Islet precursor cell (in vitro differentiated cells): Measurements from ENCODE around the gene RPUSD1.
"Not testable (repeated sequence)": the region's sequence is repeated elsewhere in the genome, so short reads cannot be mapped to it uniquely, and the experiment has no call there.

Source experiments
- DNase-seq: peaks from one replicate; pipeline ENCODE4 v3.0.0-alpha.2; 2018

RPUSD1 gene

DNA sequence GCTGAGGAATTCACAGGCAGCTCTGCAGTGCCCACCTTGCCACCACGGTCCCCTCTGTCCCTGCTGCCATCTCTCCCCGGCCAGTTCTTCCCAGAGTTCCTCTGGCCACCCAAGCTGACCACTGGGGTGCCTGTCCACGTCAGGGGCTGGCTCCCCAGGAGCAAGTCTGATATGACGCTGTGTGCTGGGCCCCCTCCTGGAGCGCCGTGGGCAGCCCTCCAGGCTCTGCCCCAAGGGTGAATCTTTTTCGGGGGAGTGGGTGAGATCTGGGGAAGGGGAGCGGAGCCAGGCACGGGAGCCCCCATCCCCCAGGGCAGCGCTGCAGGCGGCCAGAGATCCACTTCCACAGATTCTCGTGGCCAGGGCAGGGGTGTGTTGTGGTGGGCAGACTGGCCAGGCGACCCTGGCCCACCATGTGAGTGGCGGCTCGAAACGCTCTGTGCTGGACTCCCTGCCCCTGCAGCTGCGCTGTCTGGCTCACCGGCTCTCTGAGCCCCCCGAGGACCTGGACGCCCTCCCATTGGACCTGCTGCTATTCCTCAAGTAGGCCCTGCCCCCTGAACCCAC, 23.9 kb downstream of the RPUSD1 start:
- DNase-seq, result no peak

DNA sequence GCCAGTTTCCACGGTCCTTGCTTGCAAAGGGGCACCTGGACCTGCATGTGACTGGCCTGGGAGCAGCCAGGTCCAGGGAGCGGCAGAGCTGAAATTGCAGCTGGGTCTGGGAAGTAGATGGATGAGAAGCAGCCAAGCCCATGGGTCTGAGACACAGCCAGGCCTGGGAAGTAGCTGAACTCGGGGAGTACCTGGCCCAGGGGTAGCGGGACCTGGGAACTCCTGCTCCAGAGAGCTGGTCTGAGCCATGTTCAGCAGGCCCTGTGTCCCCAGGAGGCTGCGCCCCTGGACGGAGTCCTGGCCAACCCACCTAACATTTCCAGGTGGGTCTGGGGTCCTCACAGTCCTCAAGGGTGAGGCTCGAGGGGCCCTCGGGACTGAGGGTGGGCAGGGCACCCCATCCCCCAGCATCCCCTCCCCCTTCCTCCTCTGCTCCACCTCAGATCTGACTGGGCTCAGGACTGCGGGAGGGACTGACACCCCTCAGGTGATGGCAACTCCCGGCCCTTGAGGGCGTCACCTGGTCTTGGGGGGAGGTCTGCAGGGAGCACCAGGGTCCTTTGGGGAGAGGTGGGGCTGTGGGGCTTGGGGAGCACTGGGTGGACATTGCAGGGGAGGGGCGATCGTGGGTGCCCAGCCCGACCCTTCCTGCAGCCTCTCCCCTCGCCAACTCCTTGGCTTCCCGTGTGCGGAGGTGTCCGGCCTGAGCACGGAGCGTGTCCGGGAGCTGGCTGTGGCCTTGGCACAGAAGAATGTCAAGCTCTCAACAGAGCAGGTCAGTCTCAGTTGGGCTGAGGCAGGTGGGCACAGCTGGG, 24.6 kb downstream of the RPUSD1 start:
- no peak for DNase-seq

DNA sequence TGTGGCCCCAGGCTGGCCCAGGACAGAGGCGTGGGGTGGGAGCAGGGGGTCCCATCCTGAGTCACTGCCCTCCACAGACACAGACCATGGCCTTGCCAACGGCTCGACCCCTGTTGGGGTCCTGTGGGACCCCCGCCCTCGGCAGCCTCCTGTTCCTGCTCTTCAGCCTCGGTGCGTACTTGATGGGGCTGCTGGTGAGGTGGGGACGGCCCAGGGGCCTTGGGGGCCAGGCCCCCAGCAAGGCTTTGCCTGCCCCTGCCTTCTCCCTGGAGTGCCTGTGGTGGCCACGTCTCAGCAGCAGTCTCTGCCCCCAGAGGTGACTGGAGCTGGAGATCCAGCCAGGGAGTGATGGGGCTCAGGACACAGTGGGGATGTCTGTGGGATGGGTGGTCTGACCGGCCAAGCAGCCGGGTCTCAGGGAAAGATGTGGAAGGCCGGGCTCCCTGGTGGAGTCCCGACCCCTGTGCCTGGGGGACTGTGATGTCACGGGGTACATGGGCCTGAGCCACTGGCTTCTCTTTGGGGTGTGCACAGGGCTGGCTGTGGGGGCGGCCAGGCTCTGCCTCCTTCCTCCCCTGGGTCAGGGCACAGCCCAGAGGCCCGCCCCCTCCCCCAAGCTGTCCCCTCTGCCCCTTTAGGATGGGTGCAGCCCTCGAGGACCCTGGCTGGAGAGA, 25.4 kb downstream of the RPUSD1 start:
- DNase-seq, result no peak

DNA sequence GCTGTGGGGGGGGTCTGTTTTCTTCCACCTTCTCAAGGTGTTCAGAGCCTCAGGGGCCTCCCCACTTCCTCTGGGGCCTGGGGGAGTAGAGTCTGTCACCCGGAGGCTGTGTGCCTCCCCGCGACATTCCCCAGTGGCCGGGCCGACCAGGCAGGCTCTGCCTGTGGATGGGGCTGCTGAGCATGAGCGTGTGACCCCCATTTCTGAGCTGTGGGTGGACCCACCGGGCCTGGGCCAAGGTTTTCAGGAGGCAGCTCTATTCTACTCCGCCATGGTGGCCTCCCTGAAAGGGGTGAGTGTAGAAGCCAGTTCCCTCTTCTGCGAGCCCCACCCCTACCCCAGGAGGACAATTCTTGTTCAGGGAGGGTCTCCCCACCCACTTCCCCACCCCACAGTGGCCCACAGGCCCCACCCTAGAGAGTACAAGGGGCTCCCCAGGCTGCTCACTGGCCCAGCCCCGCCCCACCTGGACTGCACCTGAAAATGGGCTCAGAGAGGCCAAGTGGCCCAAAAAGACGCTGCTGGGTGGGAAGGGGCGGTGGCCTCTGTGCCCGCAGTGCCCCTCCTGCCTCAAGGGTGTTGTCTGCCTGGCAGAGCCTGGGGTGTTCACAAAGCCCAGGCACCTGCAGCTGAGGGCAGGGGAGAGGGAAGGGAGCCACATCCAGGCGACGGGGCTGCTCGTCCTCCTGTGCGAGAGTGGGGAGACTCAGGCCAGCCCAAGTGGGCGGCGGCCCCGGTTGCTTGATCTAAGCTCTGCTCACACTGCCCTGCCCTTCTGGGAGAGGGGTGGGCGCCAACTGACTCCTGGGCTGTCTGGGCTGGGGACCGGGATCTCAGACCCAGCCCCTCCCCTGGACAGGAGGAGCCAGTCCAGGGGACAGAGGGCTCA, 26.3 kb downstream of the RPUSD1 start:
- DNase-seq, result no peak

DNA sequence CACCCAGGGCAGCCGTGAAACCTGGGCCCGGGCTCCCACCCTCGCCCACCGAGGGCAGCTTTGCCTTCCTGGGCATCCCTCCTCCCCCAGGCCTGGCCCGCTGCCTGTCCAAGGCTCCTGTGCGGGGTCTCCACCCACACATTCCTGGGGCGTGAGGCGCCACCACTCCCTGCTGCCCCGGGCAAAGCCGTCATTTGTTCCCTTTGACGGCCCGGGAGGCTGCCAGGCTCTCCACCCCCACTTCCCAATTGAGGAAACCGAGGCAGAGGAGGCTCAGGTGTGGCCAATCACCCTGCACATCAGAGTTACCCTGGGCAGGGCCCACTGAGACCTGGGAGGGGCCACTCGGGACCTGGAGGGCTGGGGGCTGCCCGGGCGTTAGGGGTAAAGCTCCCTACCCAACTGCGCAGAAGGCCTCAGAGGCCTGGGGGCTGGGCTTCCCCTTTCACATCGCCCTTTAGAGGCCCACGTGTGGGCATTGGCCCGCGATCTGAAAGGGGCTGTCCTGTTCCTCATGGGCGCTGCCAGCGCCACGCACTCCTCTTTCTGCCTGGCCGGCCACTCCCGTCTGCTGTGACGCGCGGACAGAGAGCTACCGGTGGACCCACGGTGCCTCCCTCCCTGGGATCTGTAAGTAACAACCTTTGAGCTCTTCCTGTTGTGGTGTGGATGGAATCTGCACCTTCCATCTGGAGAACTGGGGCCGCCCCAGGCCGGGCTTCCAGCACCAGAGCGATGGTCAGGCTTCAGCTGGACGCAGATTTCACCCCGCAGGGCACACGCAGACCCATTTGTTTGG, 27.4 kb downstream of the RPUSD1 start, which contains the start of gene MSLN:
Gene MSLN, plus strand, starts transcription at position 190 of the 799 bp plus-strand sequence. CDS start 1,947 bp downstream, outside the sequence.
- DNase-seq, result no peak

DNA sequence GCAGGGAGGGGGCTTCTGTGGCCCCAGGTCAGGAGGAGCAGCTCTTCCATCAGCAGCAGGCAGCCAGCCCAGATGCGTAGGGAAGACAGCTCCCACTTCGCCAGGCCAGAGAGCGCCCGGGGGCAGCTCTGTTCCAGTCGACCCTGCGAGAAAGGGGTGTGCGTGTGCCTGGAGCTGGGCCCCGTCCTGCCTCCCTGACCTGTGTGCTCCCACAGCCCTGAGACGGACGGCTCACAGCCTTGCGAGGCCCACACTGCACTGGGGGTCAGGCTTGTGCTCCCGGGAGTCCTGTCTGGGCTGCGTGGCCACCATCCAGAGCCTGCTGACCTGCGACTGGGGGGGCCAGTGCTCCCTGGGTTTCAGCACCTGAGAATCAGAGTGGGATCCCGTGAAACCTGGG, 28.1 kb downstream of the RPUSD1 start:
- no peak for DNase-seq

DNA sequence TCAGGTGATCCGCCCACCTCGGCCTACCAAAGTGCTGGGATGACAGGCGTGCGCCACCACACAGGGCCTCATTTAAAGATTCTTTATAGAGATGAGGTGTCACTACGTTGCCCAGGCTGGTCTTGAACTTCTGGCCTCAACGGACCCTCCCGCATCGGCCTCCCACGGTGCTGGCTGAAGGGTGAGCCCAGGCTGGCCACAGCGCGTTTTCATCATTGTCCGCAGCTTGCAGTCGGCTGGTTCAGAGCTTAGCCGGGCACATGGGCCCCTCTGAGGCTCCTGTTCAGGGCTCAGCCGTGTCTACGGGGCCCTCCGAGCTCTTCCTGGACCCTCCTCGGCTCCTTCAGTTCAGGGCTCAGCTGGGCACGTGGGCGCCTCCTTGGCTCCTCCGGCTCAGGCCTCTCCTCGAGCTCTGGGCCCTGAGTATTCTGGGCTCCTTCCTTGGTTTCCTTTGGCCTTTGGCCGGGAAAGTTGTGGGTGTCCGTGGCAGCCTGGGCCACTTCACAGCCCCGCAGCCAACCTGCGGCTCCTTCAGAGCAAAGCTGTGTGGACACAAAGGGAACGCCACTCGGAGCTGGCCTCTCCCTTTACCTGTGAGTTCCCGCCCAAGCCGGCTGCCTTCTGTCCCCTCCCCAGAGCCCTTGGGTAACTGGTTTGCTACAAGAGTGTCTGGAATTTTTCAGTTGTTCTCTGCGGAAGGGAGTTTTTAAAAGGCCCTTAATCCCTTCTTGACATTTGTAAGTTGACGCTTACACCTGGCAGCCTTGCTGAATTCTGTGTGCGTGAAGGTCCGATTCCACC, 28.9 kb downstream of the RPUSD1 start:
- DNase-seq, result peak; percentile 65

DNA sequence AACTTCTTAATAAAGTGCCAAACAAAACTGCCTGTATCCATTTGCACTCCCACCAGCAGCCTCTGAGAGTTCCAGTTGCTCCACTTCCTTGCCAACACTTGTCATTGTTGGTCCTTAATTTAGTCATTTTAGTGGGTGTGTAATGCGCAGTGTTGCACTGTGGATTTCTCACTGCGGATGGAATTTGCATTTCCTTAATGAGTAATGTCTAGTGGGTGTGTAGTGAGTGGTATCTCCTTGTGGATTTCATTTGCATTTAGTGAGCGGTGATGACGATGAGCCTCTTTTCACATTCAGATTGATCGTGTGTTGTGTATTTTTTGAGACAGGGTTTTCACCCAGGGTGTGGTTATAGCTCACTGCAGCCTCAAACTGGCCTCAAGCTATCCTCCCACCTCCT, 31.8 kb downstream of the RPUSD1 start:
- no peak for DNase-seq

DNA sequence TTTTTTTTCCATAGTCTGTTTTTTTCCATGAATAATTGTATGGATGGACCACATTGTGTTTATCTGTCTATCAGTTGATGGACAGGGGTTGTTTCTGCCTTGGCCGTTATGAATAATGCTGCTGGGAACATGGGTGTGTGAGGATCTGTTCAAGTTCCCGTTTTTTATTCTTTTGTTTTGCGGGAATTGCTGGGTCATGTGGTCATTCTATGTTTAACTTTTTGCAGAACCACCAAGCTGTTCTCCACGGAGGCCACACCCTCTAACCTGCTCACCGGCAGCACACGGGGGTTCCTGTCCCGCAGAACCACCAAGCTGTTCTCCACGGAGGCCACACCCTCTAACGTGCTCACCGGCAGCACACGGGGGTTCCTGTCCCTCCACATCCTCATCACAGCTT, 33.5 kb downstream of the RPUSD1 start:
- no peak for DNase-seq

DNA sequence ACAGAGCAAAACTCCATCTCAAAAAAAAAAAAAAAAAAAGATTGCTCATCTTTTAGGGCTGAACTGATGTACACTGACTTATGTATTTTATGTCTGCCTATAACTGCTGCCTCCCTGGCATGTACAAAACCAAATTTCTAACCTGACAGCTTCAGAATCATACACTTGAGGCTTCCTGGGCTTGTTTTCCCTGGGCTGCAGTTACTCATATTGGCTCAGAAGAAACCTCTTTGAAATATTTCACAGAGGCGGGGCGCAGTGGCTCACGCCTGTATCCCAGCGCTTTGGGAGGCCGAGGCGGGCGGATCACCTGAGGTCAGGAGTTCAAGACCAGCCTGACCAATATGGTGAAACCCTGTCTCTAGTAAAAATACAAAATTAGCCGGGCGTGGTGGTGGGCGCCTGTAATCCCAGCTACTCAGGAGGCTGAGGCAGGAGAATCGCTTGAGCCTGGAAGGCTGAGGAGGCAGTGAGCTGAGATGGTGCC, 34.0 kb downstream of the RPUSD1 start:
- DNase-seq, result not testable (repeated sequence)

DNA sequence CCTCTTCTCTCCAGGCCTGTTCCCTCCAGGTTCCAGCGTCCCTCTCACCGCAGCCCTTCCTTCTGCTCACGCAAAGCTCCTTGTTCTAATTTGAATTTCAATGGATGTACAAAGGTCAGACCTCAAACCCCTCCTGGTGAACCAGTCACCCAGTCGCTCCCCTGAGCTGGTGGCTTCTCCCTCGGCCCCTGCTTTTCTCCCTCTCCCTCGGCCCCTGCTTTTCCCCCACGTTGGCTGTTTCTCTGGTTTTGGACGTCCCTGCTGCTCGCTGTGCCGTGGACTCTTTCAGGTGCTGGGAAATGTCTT, 36.2 kb downstream of the RPUSD1 start:
- no peak for DNase-seq

DNA sequence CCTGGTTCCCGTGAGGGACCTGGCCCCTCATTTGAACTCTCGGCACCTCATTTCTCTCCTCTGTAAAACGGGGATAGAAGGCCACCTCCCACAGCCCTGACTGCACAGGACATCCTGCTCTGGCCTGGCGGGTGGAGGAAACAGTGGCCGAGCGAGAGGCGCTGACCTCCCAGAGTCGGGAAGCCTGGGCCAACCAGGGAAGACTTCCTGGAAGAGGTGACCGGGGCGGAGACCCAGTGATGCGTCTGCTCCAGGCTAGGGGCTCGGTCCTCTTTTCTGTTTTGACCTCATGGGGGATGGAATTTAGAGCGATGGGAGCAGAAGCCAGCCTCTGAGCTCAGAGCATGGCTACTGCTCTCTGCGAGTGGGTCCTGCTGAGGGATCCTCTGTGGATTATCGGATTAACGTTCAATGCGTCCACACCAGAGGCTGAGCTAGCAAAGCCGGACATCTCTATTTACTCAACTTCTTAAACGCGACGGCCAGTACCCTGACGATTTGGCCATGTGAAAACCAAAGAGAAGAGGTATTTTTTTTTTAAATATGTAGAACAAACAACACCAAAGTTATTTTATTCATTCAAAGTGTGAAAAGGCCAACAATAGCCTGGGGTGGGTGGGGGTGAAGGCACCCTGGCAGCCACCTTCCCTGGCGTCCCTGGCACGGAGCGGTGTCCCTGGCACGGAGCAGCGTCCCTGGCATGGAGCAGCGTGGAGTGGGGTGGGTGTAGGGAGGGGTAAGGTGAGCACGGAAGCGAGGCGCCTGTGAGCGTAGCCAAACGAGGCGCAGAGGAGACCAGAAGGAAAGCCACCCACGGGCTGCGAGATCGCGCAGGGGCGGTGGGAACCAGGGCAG, 36.8 kb downstream of the RPUSD1 start:
- no peak for DNase-seq

DNA sequence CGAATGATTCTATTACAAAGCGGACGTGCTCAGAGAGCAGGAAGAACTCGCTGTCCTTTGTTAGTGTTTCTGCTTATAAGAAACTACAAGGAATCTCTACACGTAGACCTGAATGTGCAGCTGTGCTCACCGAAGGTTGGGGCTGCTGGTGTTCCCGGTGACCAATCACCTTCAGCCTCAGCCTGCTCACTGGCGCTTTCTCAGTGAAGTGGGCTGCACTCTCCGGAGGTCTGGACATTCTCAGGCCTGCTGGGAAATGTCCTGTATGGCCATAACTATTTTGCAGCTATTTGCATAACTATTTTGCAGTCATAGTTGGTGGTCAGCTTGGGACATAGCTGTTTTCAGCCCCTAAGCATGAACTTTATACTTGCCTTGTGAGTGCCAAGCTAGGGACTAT, 37.7 kb downstream of the RPUSD1 start:
- no peak for DNase-seq

DNA sequence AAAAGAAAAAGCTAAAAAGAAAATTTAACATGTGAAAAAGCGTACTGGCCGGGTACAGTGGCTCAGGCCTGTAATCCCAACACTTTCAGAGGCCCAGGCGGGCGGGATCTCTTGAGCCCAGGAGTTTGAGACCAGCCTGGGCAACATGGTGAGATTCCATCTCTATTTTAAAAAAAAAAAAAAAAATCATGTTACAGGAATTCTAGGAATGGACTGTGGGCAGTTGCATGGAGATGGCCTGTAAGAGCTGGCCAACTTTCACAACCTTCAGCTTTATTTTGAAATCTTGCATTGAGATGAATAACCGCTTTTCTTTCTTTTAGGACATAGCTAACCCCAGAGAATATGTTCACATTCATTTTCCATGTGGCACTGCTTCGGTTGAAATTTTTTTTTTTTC, 39.2 kb downstream of the RPUSD1 start:
- DNase-seq, result no peak

DNA sequence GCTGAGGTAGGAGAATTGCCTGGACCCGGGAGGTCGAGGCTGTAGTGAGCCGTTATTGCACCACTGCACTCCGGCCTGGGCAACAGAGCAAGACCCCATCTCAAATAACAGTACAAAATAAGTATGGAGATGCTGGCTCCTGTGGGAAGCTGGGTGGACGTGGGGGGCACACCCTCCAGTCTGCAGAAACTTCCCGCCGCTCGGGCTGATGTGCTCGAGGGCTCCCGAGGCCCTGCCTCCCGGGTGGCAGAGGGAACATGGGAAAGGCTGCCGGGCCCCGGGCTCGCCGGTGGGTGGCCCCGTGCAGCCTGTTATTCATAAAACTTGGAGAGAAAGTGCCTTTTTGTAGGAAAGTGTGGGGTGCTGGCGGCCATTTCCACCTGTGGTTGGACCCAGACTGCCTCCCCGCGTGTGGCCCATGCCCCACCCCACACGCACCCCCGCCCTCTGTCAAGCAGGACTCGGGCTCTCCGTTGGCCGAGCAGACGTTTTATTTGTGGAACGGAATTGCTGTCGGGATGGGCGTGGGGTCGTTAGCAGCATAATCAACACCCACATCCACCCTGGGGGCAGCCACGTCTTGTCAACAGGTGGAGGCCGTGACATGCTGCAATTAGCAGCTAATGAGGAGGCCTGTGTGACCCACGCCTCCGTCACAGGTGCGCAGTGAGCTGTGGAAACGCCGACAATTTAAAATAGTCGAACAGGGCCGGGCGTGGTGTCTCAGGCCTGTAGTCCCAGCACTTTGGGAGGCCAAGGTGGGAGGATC, 40.0 kb downstream of the RPUSD1 start:
- no peak for DNase-seq

DNA sequence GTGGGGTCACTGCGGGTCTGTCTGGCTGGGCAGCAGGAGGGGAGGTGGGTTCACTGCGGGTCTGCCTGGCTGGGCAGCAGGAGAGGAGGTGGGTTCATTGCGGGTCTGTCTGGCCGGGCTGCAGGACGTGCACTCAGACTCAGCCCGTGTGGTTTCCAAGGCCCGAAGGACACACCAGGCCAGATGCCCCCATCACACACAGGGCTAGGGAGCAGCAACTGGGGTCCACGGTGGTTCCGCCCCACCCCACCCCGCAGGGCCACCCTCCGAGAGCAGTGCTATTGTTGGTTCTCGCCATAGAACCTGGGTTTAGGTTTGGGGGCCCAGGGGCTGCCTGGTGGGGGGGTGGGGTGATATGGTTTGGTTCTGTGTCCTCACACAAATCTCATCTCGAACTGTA, 41.5 kb downstream of the RPUSD1 start:
- DNase-seq, result no peak

DNA sequence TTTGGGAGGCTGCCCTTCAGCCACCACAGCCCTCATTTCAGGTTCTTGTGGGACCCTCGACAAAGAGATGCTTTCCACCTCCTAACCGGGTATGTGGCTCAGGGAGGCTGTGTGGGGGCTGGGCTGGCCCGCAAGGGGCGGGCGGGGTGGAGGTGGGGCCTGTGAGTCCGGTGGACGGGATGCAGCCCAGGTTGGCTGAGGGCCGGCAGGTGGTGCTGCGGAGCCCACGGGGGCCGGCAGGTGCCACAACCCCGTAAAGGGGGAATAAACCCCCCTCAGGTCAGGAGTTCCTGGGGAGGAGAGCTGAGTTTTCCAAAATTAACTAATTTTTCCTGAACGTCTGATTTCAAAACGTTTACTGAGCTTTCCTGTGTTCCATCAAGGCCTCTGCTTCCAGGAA, 42.4 kb downstream of the RPUSD1 start:
- DNase-seq, result peak; percentile 84

DNA sequence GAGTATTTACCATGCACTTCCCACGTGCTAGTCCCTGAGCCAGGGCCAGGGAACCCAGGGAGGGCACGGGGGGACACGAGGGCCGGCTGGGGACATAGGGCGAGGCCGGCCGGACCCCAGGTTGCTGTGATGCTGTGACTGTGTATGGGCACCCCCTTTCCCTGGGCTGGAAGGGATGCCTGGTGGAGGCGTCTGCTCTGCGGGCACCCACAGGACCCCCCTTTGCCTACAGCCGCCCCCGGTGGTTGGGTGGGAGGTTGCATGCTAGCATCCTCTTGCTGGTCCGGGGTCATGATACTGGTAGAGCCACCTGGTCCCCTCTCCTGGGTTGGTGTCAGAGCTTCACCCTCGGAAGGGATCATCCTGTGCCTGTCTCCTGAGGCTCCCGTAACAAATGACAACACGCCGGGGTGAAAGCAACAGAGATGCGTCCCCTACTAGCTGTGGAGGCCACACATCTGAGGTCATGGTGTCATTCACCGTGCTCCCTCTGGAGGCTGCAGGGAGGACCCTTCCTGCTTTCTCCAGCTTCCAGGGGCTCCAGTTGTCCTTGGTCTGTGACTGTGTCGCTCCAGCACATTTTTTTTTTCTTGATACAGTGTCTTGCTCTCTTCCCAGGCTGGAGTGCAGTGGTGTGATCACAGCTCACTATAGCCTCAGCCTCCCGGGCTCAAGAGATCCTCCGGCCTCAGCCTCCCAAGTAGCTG, 44.2 kb downstream of the RPUSD1 start:
- no peak for DNase-seq

DNA sequence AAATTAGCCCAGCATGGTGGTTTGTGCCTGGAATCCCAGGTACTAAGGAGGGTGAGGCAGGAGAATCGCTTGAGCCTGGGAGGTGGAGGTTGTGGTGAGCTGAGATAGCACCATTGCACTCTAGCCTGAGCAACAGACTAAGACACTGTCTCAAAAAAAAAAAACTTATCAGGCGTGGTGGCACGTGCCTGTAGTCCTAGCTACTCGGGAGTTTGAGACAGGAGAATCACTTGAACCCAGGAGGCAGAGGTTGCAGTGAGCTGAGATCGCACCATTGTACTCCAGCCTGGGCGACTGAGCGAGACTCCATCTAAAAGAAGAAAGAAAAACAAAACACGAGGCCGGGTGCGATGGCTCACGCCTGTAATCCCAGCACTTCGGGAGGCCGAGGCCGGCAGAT, 45.3 kb downstream of the RPUSD1 start:
- not testable (repeated sequence) for DNase-seq
